Measurements from ENCODE around the gene MRPL12. TPM values are rescaled to one million over a fixed set of nuclear protein-coding genes. Genes with fewer than 3 reads are reported as not detected.

The MRPL12 gene
- total RNA-seq, 4 donors from 2014 or later: 24.5 to 47.9 (median 39.2) TPM

DNA sequence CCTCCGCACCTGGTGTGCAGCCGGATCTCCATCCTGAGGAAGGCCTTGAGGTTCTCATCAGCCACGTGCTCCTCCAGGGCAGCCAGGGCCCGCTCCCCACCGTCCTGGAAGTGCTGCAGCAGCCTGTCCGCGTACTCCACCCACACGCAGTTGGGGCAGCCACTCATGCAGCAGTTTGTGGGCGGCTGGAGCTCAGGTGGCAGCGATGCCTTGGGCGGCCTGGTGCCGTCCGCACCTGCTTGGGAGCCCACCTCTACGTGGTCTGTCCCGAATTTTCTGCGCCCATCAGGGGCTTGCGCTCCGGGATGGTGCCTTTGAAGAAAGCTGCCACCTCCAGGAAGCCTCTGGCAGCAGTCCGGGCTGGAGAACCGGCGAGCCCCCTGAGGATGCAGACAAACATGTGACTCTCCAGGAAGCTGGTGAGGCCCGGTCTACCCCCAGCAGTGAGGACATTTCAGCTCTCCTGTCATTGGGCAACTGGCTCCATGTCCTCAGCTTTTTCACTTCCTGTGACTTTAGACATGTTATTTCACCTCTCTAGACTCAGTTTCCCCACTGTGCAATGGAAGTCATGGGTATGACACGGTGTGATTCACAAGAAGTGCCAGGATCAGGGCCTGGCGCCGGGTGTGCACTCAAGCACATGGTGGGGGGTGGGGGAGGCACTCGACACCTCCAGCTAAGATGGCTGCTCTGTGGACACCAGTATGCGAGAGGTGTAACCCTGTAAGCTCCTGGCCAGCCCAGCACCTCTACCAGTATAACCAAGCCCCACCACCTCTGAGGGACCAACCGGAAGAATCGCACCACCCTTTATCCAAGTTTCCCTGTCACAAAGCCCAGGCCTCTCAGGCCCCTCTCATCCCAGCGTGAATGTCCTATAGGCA, 37.7 kb upstream of the MRPL12 start:
- WGBS: 12% methylated on average over 8 of the region's 30 CpGs
- intact Hi-C loops (cut with DNase I): loop anchor here (2.0 kb wide), 1 partner anchor 29 kb away; the partner anchor contains the start of genes NPLOC4 and TSPAN10
- peak overlapping the region; percentile 79 to 93 (median 88) for H3K27ac ChIP-seq (replicated peaks in 1 of 4)

DNA sequence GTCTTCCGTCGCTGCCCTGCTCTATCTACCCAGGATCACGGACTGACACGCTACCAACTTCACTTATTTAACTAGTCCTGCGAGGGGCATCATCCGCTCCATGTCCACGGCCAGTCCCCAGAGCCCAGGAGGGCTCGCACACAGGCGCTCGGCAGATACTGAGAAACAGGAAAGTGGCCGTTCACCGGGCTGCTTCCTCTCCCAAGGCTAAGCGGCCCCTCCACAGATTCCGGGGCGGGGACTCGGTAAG, 37.1 kb upstream of the MRPL12 start:
- H3K4me3 ChIP-seq: peak overlapping the region; percentile 90 to 100 (median 96)
- TF ChIP-seq POLR2AphosphoS5 (IDR thresholded peaks at IDR 0.05) (no peak), POLR2A (IDR thresholded peaks at IDR 0.05; ENCODE audit: low read depth) (no peak), EP300 (IDR thresholded peaks at IDR 0.05) (no peak)
- TF ChIP-seq, protein P1, sequence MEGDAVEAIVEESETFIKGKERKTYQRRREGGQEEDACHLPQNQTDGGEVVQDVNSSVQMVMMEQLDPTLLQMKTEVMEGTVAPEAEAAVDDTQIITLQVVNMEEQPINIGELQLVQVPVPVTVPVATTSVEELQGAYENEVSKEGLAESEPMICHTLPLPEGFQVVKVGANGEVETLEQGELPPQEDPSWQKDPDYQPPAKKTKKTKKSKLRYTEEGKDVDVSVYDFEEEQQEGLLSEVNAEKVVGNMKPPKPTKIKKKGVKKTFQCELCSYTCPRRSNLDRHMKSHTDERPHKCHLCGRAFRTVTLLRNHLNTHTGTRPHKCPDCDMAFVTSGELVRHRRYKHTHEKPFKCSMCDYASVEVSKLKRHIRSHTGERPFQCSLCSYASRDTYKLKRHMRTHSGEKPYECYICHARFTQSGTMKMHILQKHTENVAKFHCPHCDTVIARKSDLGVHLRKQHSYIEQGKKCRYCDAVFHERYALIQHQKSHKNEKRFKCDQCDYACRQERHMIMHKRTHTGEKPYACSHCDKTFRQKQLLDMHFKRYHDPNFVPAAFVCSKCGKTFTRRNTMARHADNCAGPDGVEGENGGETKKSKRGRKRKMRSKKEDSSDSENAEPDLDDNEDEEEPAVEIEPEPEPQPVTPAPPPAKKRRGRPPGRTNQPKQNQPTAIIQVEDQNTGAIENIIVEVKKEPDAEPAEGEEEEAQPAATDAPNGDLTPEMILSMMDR (IDR thresholded peaks at IDR 0.05): no peak
- H3K27ac ChIP-seq (replicated peaks in 1 of 4): peak overlapping the region; percentile 79 to 93 (median 88)
- H3K4me1 ChIP-seq: peaks cover 21 to 35% (median 30%) of the 10 kb centered on the region in 4 donors
- no peaks in the 10 kb centered on the region for H3K27me3 ChIP-seq
- 0% methylated on average over 13 of the region's 16 CpGs for WGBS
- DNase-seq (ENCODE audit: extremely low spot score): no peak
- no peaks in the 10 kb centered on the region for H3K9me3 ChIP-seq
- H3K36me3 ChIP-seq: peaks cover 0 to 48% (median 32%) of the 10 kb centered on the region in 4 donors
- intact Hi-C loops (cut with DNase I): loop anchor here (2.0 kb wide), 1 partner anchor 29 kb away; the partner anchor contains the start of genes NPLOC4 and TSPAN10

More for the DNA sequence above, 37.7 kb upstream of the MRPL12 start:
- no peak for DNase-seq (ENCODE audit: extremely low spot score)
- peaks cover 21 to 35% (median 30%) of the 10 kb centered on the region in 4 donors for H3K4me1 ChIP-seq
- TF ChIP-seq, protein P1 (IDR thresholded peaks at IDR 0.05): no peak
- TF ChIP-seq POLR2A (IDR thresholded peaks at IDR 0.05; ENCODE audit: low read depth) (no peak), POLR2AphosphoS5 (IDR thresholded peaks at IDR 0.05) (no peak), EP300 (IDR thresholded peaks at IDR 0.05) (no peak)
- H3K36me3 ChIP-seq: peaks cover 0 to 42% (median 27%) of the 10 kb centered on the region in 4 donors
- peak overlapping the region; percentile 90 to 100 (median 96) for H3K4me3 ChIP-seq
- H3K9me3 ChIP-seq: no peaks in the 10 kb centered on the region
- no peaks in the 10 kb centered on the region for H3K27me3 ChIP-seq

DNA sequence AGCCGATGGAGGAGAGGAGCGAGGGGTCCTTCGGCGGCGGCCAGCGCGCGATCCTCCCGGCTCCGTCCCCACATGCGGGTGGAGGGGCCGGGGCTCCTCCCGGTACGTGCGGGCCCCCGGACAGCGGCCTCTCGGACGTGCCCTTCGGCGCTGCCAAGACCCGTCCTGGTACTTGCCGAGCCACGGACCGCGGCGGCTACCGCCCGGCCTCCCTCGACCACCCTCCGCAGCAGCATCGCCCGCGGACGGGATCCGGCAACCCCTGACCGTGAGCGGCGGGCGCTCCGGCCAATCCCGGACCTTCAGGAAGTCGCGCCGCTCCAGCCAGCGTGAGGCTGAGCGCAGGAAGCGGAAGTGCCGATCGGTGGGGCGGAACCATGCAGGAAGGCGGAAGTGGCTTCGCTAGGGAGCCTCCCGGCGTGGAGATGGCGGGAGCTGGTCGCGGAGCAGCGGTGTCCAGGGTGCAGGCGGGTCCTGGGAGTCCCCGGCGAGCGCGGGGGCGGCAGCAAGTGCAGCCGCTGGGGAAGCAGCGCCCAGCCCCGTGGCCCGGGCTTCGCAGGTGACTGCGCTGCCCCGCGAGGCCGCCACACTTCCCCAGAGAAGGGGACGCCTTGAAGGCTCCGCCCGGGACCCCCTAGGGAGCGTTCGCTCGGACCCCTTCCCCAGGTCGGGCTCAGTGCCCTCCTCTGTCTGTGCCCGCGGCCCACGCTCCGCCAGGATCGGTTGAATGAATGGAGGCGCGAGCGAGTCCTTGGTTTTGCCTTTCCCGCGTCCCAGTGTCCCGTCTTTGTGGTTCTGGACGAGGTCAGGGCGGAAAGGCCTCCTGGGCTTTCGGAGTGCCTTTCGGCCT, 36.6 kb upstream of the MRPL12 start, which contains the start of the genes CCDC137 and OXLD1:
Gene CCDC137, plus strand, starts transcription at position 396 of the 850 bp plus-strand sequence. Its CDS starts 30 bp downstream, at position 426.
Gene OXLD1, minus strand, starts transcription at position 264 of the 850 bp plus-strand sequence. Its CDS starts 28 bp downstream, at position 236.
- peak; percentile 98 for DNase-seq (ENCODE audit: extremely low spot score)
- intact Hi-C loops (cut with DNase I): loop anchor here (2.0 kb wide), 1 partner anchor 30 kb away; the partner anchor contains the start of genes NPLOC4 and TSPAN10
- no peaks in the 10 kb centered on the region for H3K27me3 ChIP-seq
- peak within 1 kb of the TSS; percentile 90 to 100 (median 96) for H3K4me3 ChIP-seq
- peak within 1 kb of the TSS; percentile 79 to 93 (median 88) for H3K27ac ChIP-seq (replicated peaks in 1 of 4)
- WGBS: under 1% methylated on average over 42 of the region's 96 CpGs
- peaks cover 1 to 53% (median 37%) of the 10 kb centered on the region in 4 donors for H3K36me3 ChIP-seq
- peak; percentile 96 to 99 for TF ChIP-seq POLR2AphosphoS5 (IDR thresholded peaks at IDR 0.05)
- peak; percentile 55 for TF ChIP-seq POLR2A (IDR thresholded peaks at IDR 0.05; ENCODE audit: low read depth)
- TF ChIP-seq, protein P1 (IDR thresholded peaks at IDR 0.05): no peak
- TF ChIP-seq EP300 (IDR thresholded peaks at IDR 0.05): no peak
- H3K9me3 ChIP-seq: no peaks in the 10 kb centered on the region
- peaks cover 21 to 35% (median 30%) of the 10 kb centered on the region in 4 donors for H3K4me1 ChIP-seq

DNA sequence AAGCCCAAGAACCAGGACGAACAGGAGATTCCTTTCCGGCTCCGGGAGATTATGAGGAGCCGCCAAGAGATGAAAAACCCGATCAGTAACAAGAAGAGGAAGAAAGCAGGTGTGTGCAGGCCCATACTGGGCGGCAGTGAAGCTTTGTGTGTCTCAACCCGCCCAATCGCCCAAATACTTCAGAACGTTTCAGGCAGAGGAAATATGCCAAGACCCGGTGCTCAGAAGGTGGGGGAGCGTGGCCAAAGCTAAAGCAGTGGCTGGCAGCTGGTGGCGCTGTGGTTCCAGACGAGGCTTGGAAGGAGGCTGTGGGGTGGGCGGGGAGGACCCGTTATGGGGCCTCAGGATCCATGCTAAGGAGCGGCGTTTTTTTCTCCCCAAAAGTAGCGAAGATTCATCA, 35.4 kb upstream of the MRPL12 start:
- TF ChIP-seq POLR2A (IDR thresholded peaks at IDR 0.05; ENCODE audit: low read depth): no peak
- TF ChIP-seq POLR2AphosphoS5 (IDR thresholded peaks at IDR 0.05): no peak
- no peak for TF ChIP-seq EP300 (IDR thresholded peaks at IDR 0.05)
- TF ChIP-seq, protein P1 (IDR thresholded peaks at IDR 0.05): no peak
- Histone ChIP-seq H3K4me1 (peaks cover 21 to 35% (median 30%) of the 10 kb centered on the region in 4 donors), H3K36me3 (peaks cover 13 to 65% (median 49%) of the 10 kb centered on the region in 4 donors), H3K27ac (replicated peaks in 1 of 4) (no peak overlapping the region), H3K9me3 (no peaks in the 10 kb centered on the region), H3K4me3 (peak overlapping the region; percentile 90 to 100 (median 96)), H3K27me3 (no peaks in the 10 kb centered on the region)
- 85% methylated on average over 18 of the region's 18 CpGs for WGBS
- DNase-seq (ENCODE audit: extremely low spot score): no peak
- intact Hi-C loops (cut with DNase I): loop anchor here (2.0 kb wide), 1 partner anchor 31 kb away; the partner anchor contains the start of genes NPLOC4 and TSPAN10
